Calu3 (cell line): Measurements from ENCODE around the gene SEMA3B. TPM values are rescaled to one million over a fixed set of nuclear protein-coding genes. Genes with fewer than 3 reads are reported as not detected.

Experiments used
- BruUV-seq: library from RNA; stranded (reverse); fragments of 400-500 nt; replicated peaks from 2 replicates; lab custom pipeline; 2021; lab: Mats Ljungman, UMichigan
- CTCF ChIA-PET: fragments of 300-600 bp; sonication (Branson Sonifier 250); formaldehyde crosslinking; loops from one replicate; lab custom pipeline; 2022; ENCODE audit warnings: antibody characterized with exemption; lab: Charles Lee
- DNase-seq: peaks from one replicate; pipeline ENCODE4 v3.0.0; 2022
- H3K27ac Mint-ChIP-seq: one replicate; pipeline ENCODE4 v1.8.0; 2022; ENCODE audit warnings: mixed read lengths; ENCODE audit not compliant: unreplicated experiment
- H3K27me3 Mint-ChIP-seq: one replicate; pipeline ENCODE4 v1.8.0; 2022; ENCODE audit warnings: mixed read lengths; ENCODE audit not compliant: unreplicated experiment
- H3K36me3 Mint-ChIP-seq: one replicate; pipeline ENCODE4 v1.8.0; 2022; ENCODE audit warnings: mild to moderate bottlenecking, moderate library complexity, mixed read lengths; ENCODE audit not compliant: insufficient read depth, unreplicated experiment
- H3K4me1 Mint-ChIP-seq: one replicate; pipeline ENCODE4 v1.8.0; 2022; ENCODE audit warnings: mild to moderate bottlenecking, low read depth, mixed read lengths; ENCODE audit not compliant: unreplicated experiment
- H3K4me3 Mint-ChIP-seq: one replicate; pipeline ENCODE4 v1.8.0; 2022; ENCODE audit warnings: mild to moderate bottlenecking, low read depth, moderate library complexity, mixed read lengths; ENCODE audit not compliant: unreplicated experiment
- H3K9me3 Mint-ChIP-seq: one replicate; pipeline ENCODE4 v1.8.0; 2022; ENCODE audit warnings: low read depth, mixed read lengths; ENCODE audit not compliant: unreplicated experiment
- intact Hi-C: fragments of 100-400 bp; cut with micrococcal nuclease; formaldehyde crosslinking; loops from one replicate; pipeline ENCODE4 v1.10.0; 2022; ENCODE audit not compliant: unreplicated experiment
- total RNA-seq: library from RNA; stranded (reverse); gene quantifications from 2 replicates; pipeline ENCODE4 v1.2.3, GENCODE V29; 2022
- TF ChIP-seq, protein P1 (sequence below): fragments of 200-600 bp; IDR thresholded peaks from one replicate; pipeline ENCODE4 v1.8.0; 2022; ENCODE audit warnings: antibody characterized with exemption; ENCODE audit not compliant: unreplicated experiment

The SEMA3B gene
- total RNA-seq, 1 experiment from 2014 or later = 20.3 TPM

DNA sequence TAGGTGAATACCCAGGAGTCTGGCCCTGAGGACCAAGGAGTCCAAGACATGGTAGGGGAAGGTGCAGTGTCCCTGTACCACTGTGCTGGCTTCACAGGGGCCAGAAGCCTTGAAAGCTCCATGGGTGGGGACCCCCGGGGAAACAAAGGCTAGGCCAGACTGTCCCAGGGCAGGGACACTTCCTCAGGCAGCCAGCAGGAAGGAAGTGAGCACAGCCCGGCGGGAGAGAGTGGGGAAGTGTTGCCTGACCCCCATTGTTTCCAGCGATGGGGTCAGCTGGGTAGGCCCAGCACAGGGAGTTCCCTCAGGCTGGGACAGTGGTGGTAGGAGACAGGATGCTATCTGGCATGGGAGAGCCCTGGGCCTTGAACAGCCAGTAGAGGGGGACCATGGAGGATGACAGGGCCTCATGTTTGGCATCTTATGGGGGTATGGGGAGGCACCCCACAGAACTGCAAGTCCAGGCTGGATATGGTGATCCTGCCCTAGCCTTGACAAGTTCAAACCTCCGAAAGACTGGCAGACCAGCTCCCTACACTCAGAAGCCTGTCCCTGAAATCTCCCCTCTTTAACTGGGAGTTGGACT lies 54.8 kb downstream of the SEMA3B start:
- Mint-ChIP-seq H3K9me3 (no peaks in the 10 kb centered on the region), H3K4me1 (no peaks in the 10 kb centered on the region), H3K4me3 (no peak overlapping the region), H3K27ac (no peak overlapping the region), H3K27me3 (no peaks in the 10 kb centered on the region), H3K36me3 (peaks cover 43% of the 10 kb centered on the region)
- CTCF ChIA-PET = interaction anchor here (0.7 to 1.6 kb wide), 4 partner anchors 12 to 64 kb away, joined by 4 to 7 read pairs (median 4); partner anchors contain the start of gene HYAL1
- TF ChIP-seq, protein P1, sequence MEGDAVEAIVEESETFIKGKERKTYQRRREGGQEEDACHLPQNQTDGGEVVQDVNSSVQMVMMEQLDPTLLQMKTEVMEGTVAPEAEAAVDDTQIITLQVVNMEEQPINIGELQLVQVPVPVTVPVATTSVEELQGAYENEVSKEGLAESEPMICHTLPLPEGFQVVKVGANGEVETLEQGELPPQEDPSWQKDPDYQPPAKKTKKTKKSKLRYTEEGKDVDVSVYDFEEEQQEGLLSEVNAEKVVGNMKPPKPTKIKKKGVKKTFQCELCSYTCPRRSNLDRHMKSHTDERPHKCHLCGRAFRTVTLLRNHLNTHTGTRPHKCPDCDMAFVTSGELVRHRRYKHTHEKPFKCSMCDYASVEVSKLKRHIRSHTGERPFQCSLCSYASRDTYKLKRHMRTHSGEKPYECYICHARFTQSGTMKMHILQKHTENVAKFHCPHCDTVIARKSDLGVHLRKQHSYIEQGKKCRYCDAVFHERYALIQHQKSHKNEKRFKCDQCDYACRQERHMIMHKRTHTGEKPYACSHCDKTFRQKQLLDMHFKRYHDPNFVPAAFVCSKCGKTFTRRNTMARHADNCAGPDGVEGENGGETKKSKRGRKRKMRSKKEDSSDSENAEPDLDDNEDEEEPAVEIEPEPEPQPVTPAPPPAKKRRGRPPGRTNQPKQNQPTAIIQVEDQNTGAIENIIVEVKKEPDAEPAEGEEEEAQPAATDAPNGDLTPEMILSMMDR = no peak
- BruUV-seq = no TSS peak
- DNase-seq = no peak
- intact Hi-C loops = loop anchor here (10.0 kb wide), 1 partner anchor 49 kb away; the partner anchor contains the start of gene LSMEM2

DNA sequence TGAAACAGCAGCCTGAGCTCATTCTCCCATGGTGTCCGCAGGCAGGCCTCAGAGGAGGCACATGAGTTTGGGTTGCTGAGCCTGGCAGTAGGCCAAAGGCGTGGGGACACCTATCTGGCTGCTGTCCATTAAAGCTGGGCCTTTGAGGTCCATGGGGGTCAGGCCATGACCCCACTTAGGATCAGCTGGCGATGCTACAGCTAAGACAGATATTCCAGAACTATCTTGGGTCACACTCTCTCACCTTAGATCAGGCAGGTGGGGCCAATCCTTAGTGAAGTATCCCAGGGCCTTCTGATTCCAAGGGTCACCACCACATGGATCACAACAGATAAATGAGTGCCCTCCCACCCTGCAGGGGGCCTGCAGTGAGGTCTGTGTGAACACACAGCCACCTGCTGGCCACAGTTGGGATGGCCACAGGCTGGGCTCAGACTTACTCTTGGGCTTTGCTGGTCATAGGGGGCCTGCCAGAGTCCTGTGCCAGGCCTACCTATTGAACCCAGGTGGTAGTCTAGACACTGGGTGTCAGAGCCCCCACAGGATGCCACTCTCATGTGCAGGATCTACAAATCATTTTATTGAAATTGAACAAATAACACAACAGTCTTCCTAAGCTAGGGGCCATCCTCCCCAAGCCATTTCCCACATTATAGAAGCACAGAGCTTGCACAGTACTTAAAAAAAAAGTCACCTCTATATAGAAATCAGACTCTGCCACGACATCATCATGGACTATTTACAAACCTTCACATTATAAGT lies 55.6 kb downstream of the SEMA3B start:
- no peaks in the 10 kb centered on the region for H3K4me1 Mint-ChIP-seq
- H3K27me3 Mint-ChIP-seq = no peaks in the 10 kb centered on the region
- intact Hi-C loops = loop anchor here (10.0 kb wide), 1 partner anchor 50 kb away; the partner anchor contains the start of gene LSMEM2
- CTCF ChIA-PET = interaction anchor here (0.7 to 1.6 kb wide), 5 partner anchors 11 to 64 kb away, joined by 4 to 7 read pairs (median 4); partner anchors contain the start of genes HYAL1, HYAL3 and NAA80
- H3K9me3 Mint-ChIP-seq = no peaks in the 10 kb centered on the region
- H3K36me3 Mint-ChIP-seq = peaks cover 44% of the 10 kb centered on the region
- TF ChIP-seq, protein P1 = peak; percentile 89
- H3K27ac Mint-ChIP-seq = no peak overlapping the region
- BruUV-seq = no TSS peak
- peak; percentile 79 for DNase-seq
- H3K4me3 Mint-ChIP-seq = no peak overlapping the region

DNA sequence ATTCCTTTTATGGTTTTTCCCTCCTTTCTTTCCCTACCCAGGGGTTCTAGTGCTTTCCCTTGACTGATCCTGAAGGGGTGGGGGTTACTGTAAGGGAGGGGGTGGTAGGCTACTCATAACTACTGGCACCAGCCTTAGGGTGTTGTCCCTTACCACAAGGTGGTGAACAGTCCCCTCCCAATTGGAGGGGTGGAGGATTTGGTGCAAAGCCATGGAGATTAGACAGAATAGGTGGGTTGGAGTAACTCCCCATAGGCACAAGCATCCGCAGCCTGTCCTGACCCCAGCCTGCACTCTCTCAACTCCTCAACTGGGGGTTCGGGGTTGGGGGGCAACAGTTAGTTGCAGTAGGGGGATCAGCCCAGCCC lies 56.1 kb downstream of the SEMA3B start:
- no peaks in the 10 kb centered on the region for H3K27me3 Mint-ChIP-seq
- TF ChIP-seq, protein P1 = no peak
- no peak overlapping the region for H3K4me3 Mint-ChIP-seq
- H3K9me3 Mint-ChIP-seq = no peaks in the 10 kb centered on the region
- intact Hi-C loops = loop anchor here (10.0 kb wide), 1 partner anchor 50 kb away; the partner anchor contains the start of gene LSMEM2
- DNase-seq = no peak
- no TSS peak for BruUV-seq
- no peak overlapping the region for H3K27ac Mint-ChIP-seq
- no peaks in the 10 kb centered on the region for H3K4me1 Mint-ChIP-seq
- H3K36me3 Mint-ChIP-seq = peaks cover 45% of the 10 kb centered on the region
- CTCF ChIA-PET = interaction anchor here (1.0 to 1.6 kb wide), 2 partner anchors 22 to 26 kb away, joined by 4 to 7 read pairs; partner anchors contain the start of genes HYAL1, HYAL3 and NAA80

DNA sequence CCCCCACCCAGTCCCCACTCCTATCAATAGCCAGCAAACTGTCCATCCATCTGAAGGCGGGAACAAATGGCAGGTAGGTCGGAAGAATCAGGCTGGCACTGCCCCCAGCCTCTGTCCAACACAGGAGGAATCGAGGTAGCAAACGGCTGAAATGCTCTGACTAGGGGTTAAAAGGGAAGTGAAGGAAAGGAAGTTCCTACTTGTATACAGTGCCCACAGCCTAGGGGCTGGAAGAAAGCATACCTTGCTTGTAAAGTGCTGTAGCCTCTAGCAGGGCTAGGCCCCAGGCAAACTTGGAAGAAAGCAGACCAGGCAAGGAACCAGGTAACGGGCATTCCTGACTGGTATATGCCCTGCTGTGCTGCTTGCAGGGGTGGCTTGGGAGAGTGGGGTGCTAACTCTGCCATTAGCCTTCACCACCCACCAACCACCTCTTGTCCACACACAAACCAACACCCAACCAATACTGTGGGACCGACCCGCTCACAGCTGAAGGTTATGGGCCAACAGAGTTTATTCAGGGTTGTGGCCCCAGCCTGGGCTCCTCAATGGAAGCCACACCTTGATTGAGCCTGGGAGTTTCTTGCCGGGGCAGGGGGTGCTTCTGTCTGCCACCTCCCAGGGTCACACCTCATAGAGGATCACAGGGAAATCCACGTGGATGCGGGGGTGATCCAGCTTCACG lies 56.7 kb downstream of the SEMA3B start:
- H3K27me3 Mint-ChIP-seq = no peaks in the 10 kb centered on the region
- H3K4me3 Mint-ChIP-seq = no peak overlapping the region
- CTCF ChIA-PET = interaction anchor here (1.0 to 1.6 kb wide), 2 partner anchors 23 to 26 kb away, joined by 4 to 7 read pairs; partner anchors contain the start of genes HYAL1, HYAL3 and NAA80
- no TSS peak for BruUV-seq
- intact Hi-C loops = loop anchor here (10.0 kb wide), 1 partner anchor 51 kb away; the partner anchor contains the start of gene LSMEM2
- no peaks in the 10 kb centered on the region for H3K9me3 Mint-ChIP-seq
- H3K36me3 Mint-ChIP-seq = peaks cover 45% of the 10 kb centered on the region
- no peak overlapping the region for H3K27ac Mint-ChIP-seq
- TF ChIP-seq, protein P1 = no peak
- no peaks in the 10 kb centered on the region for H3K4me1 Mint-ChIP-seq
- no peak for DNase-seq
